ENCODE data around the gene PHF2. TPM values are rescaled to one million over a fixed set of nuclear protein-coding genes. Genes with fewer than 3 reads are reported as not detected.

Gene PHF2
- total RNA-seq, 1 experiment from 2014 or later = 26.3 TPM

DNA sequence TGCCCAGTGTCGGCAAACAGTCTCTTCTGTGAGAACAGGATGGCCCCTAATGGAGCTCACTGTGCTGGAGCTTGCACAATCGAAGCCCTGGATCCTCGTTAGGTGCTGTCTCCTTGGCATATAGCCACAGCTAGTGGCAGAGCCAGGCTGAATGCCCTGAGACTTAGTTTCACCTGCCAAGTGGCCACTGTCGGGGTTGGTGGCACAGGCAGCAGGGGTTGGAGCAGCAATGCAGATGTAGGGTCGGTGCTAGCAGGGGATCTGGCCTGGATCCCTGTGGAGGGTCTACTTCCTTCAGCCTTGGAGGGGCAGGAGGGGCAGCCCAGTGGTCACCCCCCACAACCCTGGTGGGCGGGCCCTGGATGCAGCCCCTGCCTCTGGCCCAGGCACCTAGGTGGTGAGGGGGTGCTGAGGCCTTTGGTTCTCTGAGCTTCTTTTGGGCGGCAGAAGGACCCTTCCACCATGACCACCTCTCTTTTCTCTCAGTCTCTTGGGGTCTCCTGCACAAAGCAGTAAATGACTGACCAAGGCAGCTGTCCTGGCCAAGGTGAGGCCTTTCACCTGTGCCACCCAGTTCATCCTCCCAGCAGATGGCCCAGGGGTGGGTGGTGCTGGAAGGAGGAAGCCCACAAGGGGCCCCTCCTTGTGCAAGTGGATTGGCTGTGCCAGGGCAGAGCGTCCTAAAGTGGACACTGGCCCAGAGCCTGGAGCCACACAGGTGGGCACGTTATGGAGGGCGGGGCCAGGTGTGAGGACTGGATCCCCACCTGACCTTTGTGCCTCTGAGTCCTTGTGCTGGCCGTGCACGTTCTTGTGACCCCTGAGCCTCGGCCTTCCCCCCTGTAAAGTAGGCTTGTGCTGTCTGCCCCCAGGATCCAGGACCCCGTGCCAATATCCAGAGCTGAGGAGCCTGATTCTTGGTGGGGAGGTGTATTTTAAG lies 44.8 kb downstream of the PHF2 start:
- intact Hi-C loops (cut with micrococcal nuclease; ENCODE audit: unreplicated experiment) = no loop called here
- Histone ChIP-seq H3K4me1 (replicated peaks; ENCODE audit: insufficient read depth) (no peaks in the 10 kb centered on the region), H3K27me3 (ENCODE audit: insufficient read depth, low read depth) (no peaks in the 10 kb centered on the region), H3K36me3 (ENCODE audit: low read depth) (no peaks in the 10 kb centered on the region), H3K9me2 (ENCODE audit: insufficient read depth) (no peaks in the 10 kb centered on the region), H3F3A (ENCODE audit: insufficient read depth, low read depth) (no peaks in the 10 kb centered on the region), H2AFZ (no peak overlapping the region), H4K20me1 (ENCODE audit: insufficient read depth) (no peaks in the 10 kb centered on the region), H3K4me2 (no peak overlapping the region), H3K4me3 (no peak overlapping the region), H3K9me3 (ENCODE audit: insufficient read depth, low read depth) (no peaks in the 10 kb centered on the region), H3K27ac (no peak overlapping the region), H3K79me2 (ENCODE audit: low read depth) (0 out of 2 replicates have a peak, but pooled peaks cover 12% of the 10 kb centered on the region)
- DNase-seq = no peak
- BruUV-seq (replicated peaks) = no TSS peak
- TF ChIP-seq EZH2 (IDR thresholded peaks at IDR 0.05; ENCODE audit: low read depth) (no peak), CTCF (conservative IDR thresholded peaks at IDR 0.05) (no peak)
- ChIA-PET POLR2A (ENCODE audit: unreplicated experiment) (no interaction called here), CTCF (interaction anchor here (0.6 kb wide), 1 partner anchor 10 kb away, joined by 4 read pairs; no protein-coding TSS in a partner anchor)

DNA sequence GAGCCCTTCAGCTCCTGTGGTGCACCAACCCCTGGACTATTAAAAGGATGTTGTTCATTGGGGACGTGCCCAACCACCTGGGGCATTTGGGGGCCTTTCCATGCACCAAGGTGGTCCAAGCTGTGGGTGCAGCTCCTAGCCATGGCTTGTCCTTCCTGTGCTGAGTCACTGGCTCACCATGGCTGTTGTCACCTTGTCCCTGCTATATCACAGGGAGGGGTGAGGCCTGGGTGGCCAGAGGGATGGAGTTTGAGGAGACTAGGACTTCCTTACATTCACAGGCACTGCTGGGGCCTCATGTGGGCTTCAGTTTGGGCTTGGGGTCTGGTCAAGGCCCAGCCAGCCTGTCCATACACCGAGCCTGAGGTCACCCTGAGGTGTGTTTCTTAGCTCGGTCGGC lies 45.5 kb downstream of the PHF2 start:
- intact Hi-C loops (cut with micrococcal nuclease; ENCODE audit: unreplicated experiment) = no loop called here
- H3F3A ChIP-seq (ENCODE audit: insufficient read depth, low read depth) = no peaks in the 10 kb centered on the region
- DNase-seq = no peak
- H3K27ac ChIP-seq = no peak overlapping the region
- no peaks in the 10 kb centered on the region for H3K4me1 ChIP-seq (replicated peaks; ENCODE audit: insufficient read depth)
- H3K4me2 ChIP-seq = no peak overlapping the region
- no peaks in the 10 kb centered on the region for H3K9me2 ChIP-seq (ENCODE audit: insufficient read depth)
- TF ChIP-seq EZH2 (IDR thresholded peaks at IDR 0.05; ENCODE audit: low read depth) (no peak), CTCF (conservative IDR thresholded peaks at IDR 0.05) (no peak)
- no peaks in the 10 kb centered on the region for H3K9me3 ChIP-seq (ENCODE audit: insufficient read depth, low read depth)
- no peaks in the 10 kb centered on the region for H3K27me3 ChIP-seq (ENCODE audit: insufficient read depth, low read depth)
- CTCF ChIA-PET = no interaction called here
- no peaks in the 10 kb centered on the region for H3K36me3 ChIP-seq (ENCODE audit: low read depth)
- no peak overlapping the region for H2AFZ ChIP-seq
- H3K4me3 ChIP-seq = no peak overlapping the region
- no peaks in the 10 kb centered on the region for H4K20me1 ChIP-seq (ENCODE audit: insufficient read depth)
- POLR2A ChIA-PET (ENCODE audit: unreplicated experiment) = no interaction called here
- H3K79me2 ChIP-seq (ENCODE audit: low read depth) = 0 out of 2 replicates have a peak, but pooled peaks cover 12% of the 10 kb centered on the region
- BruUV-seq (replicated peaks) = no TSS peak

- Histone ChIP-seq H3K27ac (no peak overlapping the region), H3K9me2 (ENCODE audit: insufficient read depth) (no peaks in the 10 kb centered on the region), H3K79me2 (ENCODE audit: low read depth) (0 out of 2 replicates have a peak, but pooled peaks cover 12% of the 10 kb centered on the region), H3K9me3 (ENCODE audit: insufficient read depth, low read depth) (peaks cover 3% of the 10 kb centered on the region), H4K20me1 (ENCODE audit: insufficient read depth) (no peaks in the 10 kb centered on the region), H3F3A (ENCODE audit: insufficient read depth, low read depth) (no peaks in the 10 kb centered on the region), H3K4me3 (no peak overlapping the region), H3K4me1 (replicated peaks; ENCODE audit: insufficient read depth) (no peaks in the 10 kb centered on the region), H2AFZ (no peak overlapping the region), H3K36me3 (ENCODE audit: low read depth) (no peaks in the 10 kb centered on the region), H3K4me2 (no peak overlapping the region), H3K27me3 (ENCODE audit: insufficient read depth, low read depth) (no peaks in the 10 kb centered on the region)
- BruUV-seq (replicated peaks) = no TSS peak
- TF ChIP-seq EZH2 (IDR thresholded peaks at IDR 0.05; ENCODE audit: low read depth) = no peak
- TF ChIP-seq CTCF (conservative IDR thresholded peaks at IDR 0.05) = no peak
- no peak for DNase-seq
- intact Hi-C loops (cut with micrococcal nuclease; ENCODE audit: unreplicated experiment) = no loop called here
- CTCF ChIA-PET = no interaction called here
- POLR2A ChIA-PET (ENCODE audit: unreplicated experiment) = no interaction called here
Observed at GRCh38 chr9:93622691-93623090, 46.3 kb downstream of the PHF2 start.
